ENCODE measurements around the gene PRSS57.

The PRSS57 gene

DNA sequence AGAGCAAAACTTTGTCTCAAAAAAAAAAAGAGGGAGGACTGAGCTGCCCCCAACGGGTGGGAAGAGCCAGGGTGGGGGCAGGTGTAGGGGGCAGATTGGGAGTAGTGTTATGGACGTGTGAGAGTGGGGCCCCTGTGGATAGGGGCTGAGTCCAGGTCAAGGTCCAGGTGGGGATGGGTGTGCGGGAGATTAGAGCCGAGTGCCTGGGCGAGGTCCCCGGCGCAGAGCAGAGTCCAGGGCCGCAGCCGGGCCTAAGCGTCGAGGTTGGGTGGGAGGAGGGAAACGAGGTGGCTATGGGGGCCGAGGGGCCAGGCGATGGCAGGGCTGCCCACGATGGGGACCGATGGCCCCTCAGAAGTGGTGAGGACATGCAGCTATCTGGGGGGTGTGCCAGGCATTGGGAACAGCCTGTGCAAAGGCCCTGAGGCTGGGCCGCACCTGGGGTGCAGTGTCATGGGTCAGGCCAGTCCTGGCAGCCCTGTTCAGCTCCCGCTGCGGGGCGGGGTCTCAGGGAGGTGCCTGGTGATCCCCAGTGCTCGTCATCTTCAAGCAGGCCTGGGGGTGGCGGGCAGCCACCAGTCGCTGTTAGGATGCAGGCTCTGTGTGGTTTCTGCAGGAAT lies 43.4 kb upstream of the PRSS57 start:
- H3K4me3 ChIP-seq (ENCODE audit: low read depth, low read length): no peak overlapping the region
- DNase-seq (ENCODE audit: low read depth): no peak
- TF ChIP-seq, protein P1, sequence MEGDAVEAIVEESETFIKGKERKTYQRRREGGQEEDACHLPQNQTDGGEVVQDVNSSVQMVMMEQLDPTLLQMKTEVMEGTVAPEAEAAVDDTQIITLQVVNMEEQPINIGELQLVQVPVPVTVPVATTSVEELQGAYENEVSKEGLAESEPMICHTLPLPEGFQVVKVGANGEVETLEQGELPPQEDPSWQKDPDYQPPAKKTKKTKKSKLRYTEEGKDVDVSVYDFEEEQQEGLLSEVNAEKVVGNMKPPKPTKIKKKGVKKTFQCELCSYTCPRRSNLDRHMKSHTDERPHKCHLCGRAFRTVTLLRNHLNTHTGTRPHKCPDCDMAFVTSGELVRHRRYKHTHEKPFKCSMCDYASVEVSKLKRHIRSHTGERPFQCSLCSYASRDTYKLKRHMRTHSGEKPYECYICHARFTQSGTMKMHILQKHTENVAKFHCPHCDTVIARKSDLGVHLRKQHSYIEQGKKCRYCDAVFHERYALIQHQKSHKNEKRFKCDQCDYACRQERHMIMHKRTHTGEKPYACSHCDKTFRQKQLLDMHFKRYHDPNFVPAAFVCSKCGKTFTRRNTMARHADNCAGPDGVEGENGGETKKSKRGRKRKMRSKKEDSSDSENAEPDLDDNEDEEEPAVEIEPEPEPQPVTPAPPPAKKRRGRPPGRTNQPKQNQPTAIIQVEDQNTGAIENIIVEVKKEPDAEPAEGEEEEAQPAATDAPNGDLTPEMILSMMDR (IDR thresholded peaks at IDR 0.05; ENCODE audit: control insufficient read depth, extremely low read depth, insufficient read depth): no peak

DNA sequence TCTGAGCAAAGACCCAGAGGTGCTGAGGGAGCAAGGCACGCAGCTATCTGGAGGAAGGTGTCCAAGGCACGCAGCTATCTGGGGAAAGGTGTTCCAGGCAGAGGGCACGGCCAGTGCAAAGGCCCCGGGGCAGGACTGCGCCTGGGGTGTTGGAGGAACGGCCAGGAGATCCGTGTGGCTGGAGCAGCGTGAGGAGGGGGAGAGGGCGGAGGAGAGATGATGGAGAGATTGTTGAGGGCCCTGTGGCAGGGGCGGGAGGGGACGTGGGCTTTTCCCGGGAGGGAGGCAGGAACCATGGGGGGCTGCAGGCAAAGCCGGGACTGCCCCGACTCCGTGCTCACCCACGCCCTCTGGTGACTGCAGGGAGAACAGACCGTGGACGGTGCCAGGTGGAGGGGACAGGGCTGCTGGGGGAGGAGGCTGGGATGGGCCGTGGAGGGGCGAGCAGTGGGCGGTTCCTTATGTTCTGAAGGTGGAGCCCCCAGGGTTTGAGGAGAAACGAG lies 42.4 kb upstream of the PRSS57 start:
- DNase-seq (ENCODE audit: low read depth): no peak
- H3K4me3 ChIP-seq (ENCODE audit: low read depth, low read length): no peak overlapping the region
- TF ChIP-seq, protein P1 (IDR thresholded peaks at IDR 0.05; ENCODE audit: control insufficient read depth, extremely low read depth, insufficient read depth): peak; percentile 45

DNA sequence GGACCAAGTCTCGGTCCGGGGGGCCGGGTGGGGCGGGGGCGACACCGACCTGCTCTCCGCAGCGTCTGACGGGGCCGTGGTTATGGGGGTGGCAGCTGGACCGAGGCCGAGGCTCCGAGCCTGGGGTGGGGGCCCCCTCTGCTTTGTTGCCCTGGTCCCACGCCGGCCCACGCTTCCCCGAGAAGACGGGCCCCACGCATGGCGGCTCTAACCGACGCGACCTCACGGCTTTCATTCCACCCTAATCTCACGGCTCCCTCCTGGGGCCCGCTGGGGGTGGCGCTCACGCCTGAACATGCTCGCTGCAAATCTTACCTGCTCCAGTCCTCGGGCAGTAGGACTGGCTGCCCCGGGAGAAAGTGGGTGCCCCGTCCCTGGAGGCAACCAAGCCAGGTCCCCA lies 40.9 kb upstream of the PRSS57 start:
- TF ChIP-seq, protein P1 (IDR thresholded peaks at IDR 0.05; ENCODE audit: control insufficient read depth, extremely low read depth, insufficient read depth): no peak
- no peak for DNase-seq (ENCODE audit: low read depth)
- H3K4me3 ChIP-seq (ENCODE audit: low read depth, low read length): no peak overlapping the region

DNA sequence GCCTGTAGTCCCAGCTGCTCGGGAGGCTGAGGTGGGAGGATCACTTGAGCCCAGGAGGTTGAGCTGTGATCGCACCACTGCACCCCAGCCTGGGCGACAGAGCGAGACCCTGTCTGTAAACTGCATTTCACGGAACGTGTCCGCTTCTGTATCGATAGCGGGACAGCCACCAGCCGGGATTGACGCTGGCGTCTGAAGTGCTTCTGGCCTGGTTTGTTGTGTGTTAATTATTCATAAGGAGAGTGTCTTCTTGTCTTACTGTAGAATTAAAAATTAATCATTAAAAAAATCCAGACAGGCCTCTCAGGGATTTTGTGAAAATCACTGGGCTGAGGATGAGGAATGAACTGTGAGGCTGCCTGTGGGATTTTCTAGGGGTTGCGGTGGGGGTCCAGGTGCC lies 39.5 kb upstream of the PRSS57 start:
- TF ChIP-seq, protein P1 (IDR thresholded peaks at IDR 0.05; ENCODE audit: control insufficient read depth, extremely low read depth, insufficient read depth): no peak

DNA sequence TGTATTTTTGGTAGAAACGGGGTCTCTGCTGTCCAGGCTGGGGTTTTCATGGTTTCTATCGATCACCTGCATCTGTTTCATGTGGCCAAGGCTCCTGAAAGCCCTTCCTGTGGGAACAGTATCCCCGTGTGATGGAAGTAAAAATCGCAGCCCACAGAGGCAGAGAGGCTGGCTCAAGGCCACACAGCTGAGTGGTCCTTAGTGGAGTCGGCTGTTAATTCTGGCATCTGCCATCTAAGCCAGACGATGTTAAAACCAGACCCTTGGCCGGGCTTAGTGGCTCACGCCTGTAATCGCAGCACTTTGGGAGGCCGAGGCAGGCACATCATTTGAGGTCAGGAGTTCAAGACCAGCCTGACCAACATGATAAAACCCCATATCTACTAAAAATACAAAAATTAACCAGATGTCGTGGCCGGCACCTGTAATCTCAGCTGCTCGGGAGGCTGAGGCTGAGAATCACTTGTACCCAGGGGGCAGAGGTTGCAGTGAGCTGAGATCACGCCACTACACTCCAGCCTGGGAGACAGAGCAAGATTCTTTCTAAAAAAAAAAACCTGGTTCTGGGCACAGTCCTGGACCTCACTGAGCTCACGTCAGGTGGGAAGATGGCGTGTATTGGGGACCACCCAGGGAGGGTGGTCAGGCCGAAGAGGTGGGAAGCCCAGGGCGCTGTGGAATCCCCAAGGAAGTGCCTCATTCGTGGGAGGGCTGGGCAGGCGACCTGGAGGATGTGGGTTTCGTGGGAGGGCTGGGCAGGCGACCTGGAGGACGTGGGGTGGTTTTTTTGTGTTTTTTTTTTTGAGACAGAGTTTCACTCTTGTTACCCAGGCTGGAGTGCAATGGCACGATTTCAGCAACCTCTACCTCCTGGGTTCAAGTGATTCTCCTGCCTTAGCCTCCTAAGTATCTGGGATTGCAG lies 37.2 kb upstream of the PRSS57 start:
- TF ChIP-seq, protein P1 (IDR thresholded peaks at IDR 0.05; ENCODE audit: control insufficient read depth, extremely low read depth, insufficient read depth): no peak
- H3K4me3 ChIP-seq (ENCODE audit: low read depth, low read length): no peak overlapping the region
- DNase-seq (ENCODE audit: low read depth): no peak

More for the DNA sequence above, 39.5 kb upstream of the PRSS57 start:
- no peak for DNase-seq (ENCODE audit: low read depth)
- no peak overlapping the region for H3K4me3 ChIP-seq (ENCODE audit: low read depth, low read length)

DNA sequence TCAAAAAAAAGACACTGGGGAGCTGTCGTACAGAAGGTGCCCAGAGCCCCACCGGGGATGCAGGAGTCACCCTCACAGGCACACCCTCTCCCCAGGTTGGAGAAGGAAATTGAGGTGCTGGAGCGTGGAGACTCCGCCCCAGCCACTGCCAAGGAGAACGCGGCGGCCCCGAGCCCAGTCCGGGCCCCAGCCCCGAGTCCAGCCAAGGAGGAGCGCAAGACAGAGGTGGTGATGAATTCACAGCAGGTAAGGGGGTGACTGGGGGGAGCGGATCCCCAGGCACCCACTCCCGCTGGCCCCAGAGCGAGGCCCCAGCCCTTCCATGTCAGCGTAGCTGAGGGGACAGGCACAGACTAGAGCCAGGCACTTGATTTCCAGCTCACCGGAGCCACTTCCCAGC lies 35.7 kb upstream of the PRSS57 start:
- no peak overlapping the region for H3K4me3 ChIP-seq (ENCODE audit: low read depth, low read length)
- no peak for DNase-seq (ENCODE audit: low read depth)
- TF ChIP-seq, protein P1 (IDR thresholded peaks at IDR 0.05; ENCODE audit: control insufficient read depth, extremely low read depth, insufficient read depth): no peak

All from LNCaP clone FGC (cell line).